Stimulated activated CD4-positive, alpha-beta T cell treated with anti-CD3 and anti-CD28 coated beads, Interleukin-1b, Interleukin-23, amount 100 ng/mL, for 4 hours (primary cell): ENCODE data around the gene MARVELD1.
"Not testable (repeated sequence)": the region's sequence is repeated elsewhere in the genome, so short reads cannot be mapped to it uniquely, and the experiment has no call there.

Experiments
- DNase-seq, 2 donors: peaks; one replicate each; pipeline ENCODE4 v3.0.0-alpha.2; 2020; ENCODE audit warnings: low read depth in 2 of 2

MARVELD1 gene

GRCh38 chr10:97713339-97713825 is at the start of gene MARVELD1:
Gene MARVELD1, plus strand, starts transcription at chr10:97713730. Its CDS starts 147 bp downstream, at chr10:97713877.
- DNase-seq = no peak

GRCh38 chr10:97664282-97664850 is 49.2 kb upstream of the MARVELD1 start:
- DNase-seq = no peak

GRCh38 chr10:97666992-97667391 is 46.5 kb upstream of the MARVELD1 start:
- DNase-seq = no peak

DNA sequence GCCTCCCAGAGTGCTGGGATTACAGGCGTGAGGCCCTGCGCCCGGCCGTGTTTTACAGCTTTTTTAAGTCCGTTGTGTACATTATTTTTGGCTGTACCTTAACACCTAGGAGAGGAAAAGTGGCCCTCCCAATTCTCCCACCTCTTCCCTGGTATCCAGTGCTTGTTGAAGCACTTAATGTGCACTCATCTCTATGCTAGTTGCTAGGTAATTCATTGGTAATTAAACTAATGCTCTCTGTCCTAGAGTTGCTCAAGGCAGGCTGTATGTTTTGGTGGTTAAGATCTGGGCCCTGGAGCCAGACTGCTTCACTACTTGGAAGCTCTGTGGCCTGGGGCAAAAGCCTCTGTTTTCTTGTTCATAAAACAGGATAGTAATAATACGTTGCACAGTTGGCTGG is 46.1 kb upstream of the MARVELD1 start:
- DNase-seq = no peak

DNA sequence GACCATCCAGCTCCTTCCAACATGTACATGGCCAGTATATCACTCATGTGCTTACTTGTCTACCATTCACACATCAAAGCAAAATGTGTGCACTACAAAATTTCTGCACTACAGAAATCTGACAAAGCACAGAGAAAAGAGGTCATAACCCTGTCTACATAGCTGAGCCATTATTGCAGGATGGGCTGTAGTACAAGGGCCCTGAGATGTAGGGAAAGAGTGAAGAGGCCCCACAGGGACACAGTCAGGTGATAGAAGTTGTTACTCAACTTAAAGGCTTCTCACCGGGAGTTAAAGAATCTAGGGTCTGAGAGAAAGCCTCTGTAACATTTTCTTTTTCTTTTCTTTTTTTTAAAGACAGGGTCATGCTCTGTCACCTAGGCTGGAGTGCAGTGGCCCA is 44.0 kb upstream of the MARVELD1 start:
- no peak for DNase-seq

- DNase-seq = no peak
These were observed 39.6 kb upstream of the MARVELD1 start for GRCh38 chr10:97673736-97674525.

DNA sequence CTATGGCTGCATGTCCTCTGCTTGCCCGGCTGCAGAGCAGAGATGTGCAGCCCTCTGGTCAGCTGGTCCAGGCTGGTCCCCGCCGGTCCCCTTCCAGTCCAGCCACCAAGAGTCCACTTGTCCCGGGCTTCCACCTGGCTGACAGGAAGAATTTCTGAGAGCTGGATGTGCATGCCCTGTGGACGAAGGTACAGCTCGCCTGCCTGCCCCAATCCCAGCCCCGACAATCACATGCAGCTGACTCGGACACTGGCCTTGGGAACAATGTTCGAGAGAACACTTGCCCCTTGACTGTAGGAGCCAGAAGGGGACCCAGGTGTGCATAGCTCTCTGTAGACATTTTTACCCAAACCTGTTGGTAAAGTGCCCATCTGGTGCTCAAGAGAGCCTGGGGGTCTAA is 38.3 kb upstream of the MARVELD1 start:
- no peak for DNase-seq

- peak; percentile 39 to 43 for DNase-seq
These were observed 36.6 kb upstream of the MARVELD1 start for GRCh38 chr10:97676770-97677581.

DNA sequence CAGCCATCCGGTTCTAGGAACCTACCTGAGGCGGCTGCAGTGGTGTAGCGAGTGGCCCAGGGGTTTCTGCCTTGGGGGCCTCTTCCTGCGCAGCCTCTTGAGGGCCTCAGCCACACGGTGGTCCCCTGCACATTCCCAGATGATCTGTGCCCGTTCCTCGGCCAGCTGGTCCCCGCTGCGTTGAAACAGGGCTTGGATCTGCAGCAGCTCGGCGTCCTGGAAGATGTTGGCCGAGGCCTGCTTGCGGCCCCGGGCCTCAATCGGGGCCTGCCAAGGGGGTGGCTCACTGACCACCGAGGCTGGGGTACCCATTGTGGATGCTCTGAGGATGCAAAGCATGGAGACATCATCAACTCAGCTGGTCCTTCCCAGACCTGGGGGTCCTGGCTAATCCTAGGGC is 33.9 kb upstream of the MARVELD1 start:
- DNase-seq = no peak

GRCh38 chr10:97682042-97682441 is 31.5 kb upstream of the MARVELD1 start:
- DNase-seq = no peak

DNA sequence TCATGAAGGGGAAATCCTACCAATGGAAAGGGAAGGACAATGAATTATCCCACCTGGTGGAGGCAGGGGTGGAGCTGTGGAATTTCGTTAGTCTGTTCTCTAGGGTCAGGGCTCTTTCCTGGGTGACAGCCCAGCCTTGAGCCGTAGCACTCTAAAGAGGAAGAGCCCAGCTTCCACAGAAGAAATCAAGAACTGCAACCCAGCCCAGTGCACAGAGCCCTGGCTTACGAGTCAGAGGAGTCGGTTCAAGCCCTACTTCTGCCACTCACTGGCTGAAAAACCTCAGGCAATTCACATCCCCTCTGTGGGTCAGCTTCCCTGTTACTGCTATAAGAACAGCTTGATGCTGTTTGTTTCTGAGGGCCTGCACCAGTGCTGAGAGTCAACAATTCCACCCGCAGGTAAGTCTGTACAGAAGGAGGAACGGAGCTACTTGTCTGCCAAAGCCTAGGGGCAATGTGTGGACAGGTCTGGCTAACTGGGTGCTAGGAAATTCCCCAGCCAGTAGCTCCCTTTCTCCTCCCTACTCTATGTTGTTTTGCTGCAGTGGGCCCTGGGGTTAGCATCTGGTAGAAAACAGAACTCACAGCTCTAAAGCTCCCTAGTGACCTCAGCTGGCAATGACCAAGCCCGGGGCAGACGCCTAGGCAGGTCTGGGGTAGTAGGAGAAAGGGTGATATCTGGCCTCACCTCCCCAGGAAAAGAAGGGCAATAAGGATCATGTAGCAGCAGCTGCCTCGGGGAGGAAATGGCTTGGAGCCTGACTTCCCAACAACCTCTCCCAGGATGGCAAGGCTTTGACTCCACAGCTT is 29.8 kb upstream of the MARVELD1 start:
- no peak for DNase-seq

GRCh38 chr10:97684368-97684713 is 29.2 kb upstream of the MARVELD1 start:
- DNase-seq = not testable (repeated sequence)

DNA sequence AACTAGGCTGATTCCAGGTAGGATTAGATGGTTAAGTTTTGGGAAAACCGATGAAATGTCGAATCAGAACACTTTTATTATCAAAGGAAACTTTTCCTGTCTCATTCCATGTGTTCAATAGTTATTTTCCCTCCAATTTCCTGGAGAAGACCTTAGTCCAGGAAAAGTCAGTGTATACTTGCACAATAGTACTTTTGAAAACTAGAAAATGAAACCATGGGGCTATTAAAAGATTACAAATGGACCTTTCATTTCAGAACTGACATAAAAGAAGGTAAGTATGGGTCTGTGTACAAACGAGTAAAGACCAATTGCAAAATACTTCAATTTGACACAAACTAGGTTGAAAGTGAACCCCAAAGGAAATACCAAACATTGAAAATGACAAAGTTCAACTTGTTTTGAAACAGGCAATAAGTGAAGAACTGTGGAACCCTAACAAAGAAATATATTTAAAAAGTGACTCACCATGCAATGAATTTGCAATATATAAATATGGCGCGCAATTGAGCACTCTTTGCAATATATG is 28.6 kb upstream of the MARVELD1 start:
- DNase-seq = no peak

DNA sequence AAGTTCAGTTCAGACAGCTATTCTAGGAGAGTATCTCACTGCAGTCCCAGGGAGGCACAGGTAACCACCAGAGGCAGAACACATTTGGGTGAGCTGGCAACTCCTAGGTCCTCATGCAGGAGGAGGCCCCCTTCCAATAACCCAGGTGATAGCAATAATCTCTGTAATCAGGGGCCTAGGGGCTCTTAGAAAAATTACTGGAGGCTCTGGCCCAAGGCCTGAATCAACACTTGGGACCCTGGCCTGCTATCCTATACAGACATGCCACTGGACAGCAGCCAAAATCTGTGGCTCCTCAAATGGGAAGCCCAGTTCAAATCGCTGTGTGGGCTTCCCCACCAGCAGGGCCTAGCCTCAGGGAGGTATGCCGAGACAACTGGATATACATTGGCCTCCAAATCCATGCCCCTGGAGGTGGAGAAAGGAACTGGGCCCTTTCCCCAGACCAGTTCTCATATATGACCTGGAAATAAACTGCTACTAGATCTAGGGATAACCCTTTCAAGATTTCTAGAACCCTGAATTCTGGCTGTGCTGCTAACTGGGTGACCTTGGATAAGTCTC is 28.1 kb upstream of the MARVELD1 start:
- no peak for DNase-seq

DNA sequence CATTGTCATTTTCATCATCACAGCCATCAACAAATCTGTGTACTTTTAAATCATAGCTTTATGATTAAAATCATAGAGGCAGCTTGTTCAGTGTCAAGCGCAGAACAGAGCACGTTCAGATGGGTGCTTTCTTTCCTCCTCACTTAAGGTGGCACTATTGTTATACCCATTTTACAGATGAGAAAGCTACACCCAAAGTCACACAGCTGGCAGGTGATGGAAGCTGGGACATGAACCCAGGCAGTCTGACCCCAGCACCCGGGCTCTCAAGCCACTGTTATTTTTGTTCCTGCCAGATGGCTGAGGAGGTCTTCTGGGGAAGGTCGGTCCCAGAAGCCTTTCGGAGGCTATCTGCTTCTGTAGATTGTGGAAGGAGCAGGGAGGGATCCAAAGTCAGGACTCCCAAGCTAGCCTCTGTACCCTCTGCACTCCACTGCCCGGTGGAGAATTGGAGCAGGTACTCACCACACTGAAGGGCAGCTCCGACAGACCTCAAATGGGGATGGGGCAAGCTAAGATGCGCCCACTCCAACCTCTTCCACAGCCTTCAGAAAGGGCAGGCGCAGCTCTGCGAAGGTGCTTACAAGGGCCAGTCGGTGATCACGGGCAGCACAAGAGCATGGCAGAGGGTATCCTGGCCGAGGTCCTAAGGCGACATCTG is 27.1 kb upstream of the MARVELD1 start:
- no peak for DNase-seq

DNA sequence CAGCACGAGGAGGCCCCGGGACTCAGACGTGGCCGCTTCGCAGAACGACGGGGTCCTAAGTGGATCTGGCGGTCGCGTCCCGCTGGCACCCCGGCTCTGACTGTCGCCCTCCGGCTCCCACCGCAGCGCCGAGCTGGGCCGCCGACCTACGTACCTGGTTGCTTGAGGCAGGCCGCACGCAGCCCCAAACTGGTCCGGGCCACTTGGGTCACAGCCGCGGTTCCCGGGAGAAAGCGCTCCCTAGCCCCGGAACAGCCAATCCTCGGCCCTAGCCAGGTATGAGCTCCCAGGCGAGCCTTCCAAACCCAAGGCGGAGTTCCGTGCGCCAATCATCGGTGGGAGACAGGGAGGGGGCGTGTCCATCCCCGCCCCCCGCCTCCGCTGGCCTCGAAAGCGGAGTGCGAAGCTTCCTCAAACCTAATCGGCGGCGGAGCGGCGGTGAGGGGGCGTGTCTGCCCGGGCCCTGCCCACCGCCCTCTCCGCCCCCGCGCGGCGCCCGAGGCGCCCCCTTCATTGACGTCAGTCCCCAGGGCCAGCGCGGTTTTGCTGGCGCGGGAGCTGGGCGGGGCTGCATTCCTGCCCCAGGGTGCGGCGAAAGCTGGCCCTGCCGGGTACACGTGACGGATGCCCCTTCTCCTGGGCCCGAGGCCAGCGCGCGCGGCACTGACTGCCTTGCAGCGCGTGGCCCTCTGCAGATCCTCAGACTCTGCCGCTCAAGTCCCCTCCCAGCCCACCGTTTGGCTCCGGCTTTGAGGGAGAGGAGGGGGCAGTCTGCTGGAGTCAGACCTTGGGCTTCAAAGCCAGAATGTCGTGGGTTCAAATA is 26.4 kb upstream of the MARVELD1 start, which contains the start of gene AVPI1:
AVPI1 (minus strand) TSS at position 280 of the 823 bp plus-strand sequence. CDS start 7,336 bp downstream, outside the sequence.
- DNase-seq = peak; percentile 94 to 96

DNA sequence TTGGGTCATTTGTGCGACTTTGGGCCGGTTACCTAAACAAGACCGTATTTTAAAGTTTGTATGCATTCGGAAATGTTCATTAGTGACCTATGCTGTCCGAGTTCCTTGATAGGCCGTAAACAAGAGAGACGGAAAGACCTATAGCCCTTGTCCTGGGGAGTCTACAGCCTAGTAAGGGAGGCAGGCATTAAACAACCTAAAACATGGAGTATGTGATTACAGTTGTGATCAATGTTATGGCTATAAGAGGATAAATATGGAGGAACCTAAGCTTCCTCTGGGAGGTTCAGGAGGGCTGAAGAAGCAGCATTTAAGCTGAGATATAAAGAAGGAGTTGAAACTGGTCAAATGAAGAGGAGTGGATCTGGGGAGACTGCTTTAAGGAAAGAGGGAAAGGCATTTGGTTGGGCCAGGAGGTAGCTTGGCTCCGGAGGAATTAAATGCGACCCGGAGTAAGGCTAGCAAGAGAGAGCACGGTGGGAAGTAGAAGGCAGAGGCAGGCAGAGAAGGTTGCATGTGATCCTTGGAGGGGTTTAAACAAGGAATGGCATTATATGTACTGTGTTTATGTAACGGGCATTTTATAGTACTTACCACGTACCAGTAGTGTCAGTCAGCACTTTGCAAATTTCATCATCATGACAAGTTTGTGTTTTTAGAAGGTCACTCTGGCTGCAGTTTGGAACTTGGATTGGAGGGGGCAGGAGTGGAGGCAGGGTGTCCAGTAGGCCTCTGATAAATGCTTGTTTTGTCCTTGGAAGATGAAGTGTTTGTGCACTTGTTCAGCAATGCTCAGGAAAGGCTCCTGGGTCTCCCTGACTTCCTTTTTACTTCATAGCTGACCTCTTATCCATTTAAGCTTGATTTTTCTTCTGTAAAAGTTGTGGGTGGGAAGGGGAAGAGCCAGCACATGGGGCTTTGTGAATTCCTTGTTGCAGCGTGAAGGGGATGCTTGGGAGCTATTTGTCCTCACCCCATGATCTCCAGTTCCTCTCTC is 25.4 kb upstream of the MARVELD1 start:
- DNase-seq = no peak

DNA sequence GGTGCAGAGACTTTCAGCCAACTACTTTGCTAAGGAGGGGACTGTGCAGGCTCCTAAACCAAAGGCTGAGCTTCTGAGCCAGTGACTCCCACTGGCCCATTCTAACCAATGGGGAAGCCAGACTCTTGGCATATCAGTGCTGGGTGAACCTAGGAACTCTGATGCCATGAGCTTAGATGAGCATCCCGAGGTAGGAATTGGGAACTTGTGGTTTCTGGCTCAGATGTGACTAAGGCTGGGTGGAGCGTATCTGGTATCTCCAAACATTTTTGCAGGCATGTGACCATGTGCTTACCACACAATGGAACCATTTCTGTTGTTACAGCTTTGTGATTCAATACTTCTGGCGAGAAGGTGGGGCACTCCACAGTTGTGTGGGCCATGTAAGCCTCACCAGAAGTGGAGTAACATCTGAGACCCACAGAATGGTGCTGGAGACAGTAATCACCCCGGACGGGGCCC is 23.9 kb upstream of the MARVELD1 start:
- DNase-seq = no peak
